ENCODE measurements around the gene LBHD1.

- TF ChIP-seq, protein P1, sequence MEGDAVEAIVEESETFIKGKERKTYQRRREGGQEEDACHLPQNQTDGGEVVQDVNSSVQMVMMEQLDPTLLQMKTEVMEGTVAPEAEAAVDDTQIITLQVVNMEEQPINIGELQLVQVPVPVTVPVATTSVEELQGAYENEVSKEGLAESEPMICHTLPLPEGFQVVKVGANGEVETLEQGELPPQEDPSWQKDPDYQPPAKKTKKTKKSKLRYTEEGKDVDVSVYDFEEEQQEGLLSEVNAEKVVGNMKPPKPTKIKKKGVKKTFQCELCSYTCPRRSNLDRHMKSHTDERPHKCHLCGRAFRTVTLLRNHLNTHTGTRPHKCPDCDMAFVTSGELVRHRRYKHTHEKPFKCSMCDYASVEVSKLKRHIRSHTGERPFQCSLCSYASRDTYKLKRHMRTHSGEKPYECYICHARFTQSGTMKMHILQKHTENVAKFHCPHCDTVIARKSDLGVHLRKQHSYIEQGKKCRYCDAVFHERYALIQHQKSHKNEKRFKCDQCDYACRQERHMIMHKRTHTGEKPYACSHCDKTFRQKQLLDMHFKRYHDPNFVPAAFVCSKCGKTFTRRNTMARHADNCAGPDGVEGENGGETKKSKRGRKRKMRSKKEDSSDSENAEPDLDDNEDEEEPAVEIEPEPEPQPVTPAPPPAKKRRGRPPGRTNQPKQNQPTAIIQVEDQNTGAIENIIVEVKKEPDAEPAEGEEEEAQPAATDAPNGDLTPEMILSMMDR (IDR thresholded peaks at IDR 0.05; ENCODE audit: insufficient read depth, low read length): no peak
- no peak for TF ChIP-seq POLR2AphosphoS5 (IDR thresholded peaks at IDR 0.05; ENCODE audit: low read depth)
- no peak for TF ChIP-seq REST (IDR thresholded peaks at IDR 0.05; ENCODE audit: insufficient replicate concordance, low read depth)
- TF ChIP-seq GABPA (IDR thresholded peaks at IDR 0.05; ENCODE audit: low read depth): no peak
These were observed 4.6 kb upstream of the LBHD1 start for GRCh38 chr11:62676698-62677097.
